Prostate gland (tissue), 2 donors: Measurements from ENCODE around the gene ARCN1. TPM values are rescaled to one million over a fixed set of nuclear protein-coding genes. Genes with fewer than 3 reads are reported as not detected.

ENCODE experiments used
- DNase-seq: peaks from one replicate; pipeline ENCODE4 v3.0.0-alpha.2; 2019; ENCODE audit warnings: low spot score
- H3K27ac ChIP-seq, 2 donors: fragments of 200-600 bp; sonication (generic); 2 replicates each; pipeline ENCODE4 v1.5.1; 2017 to 2019
- H3K27me3 ChIP-seq: fragments of 200-600 bp; sonication (generic); replicated peaks from 2 replicates; pipeline ENCODE4 v1.5.1; 2019; ENCODE audit not compliant: insufficient read depth
- H3K36me3 ChIP-seq, 2 donors: fragments of 200-600 bp; sonication (generic); 1 replicate in 1 of 2; 2 replicates in 1 of 2; pipeline versions ENCODE4 v1.5.1 to v1.8.1; 2017 to 2019
- H3K4me1 ChIP-seq: fragments of 200-600 bp; sonication (generic); replicated peaks from 2 replicates; pipeline ENCODE4 v1.5.1; 2019
- H3K4me3 ChIP-seq, 2 donors: fragments of 200-600 bp; sonication (generic); 2 replicates each; pipeline ENCODE4 v1.5.1; 2017 to 2019
- H3K9me3 ChIP-seq: fragments of 200-600 bp; sonication (generic); 2 replicates; pipeline ENCODE4 v1.5.1; 2017
- CTCF ChIP-seq, 4 experiments: fragments of 200-600 bp in 2 of 4; fragments of 450-650 bp in 2 of 4; sonication (generic) in 2 of 4; IDR thresholded peaks; 1 replicate in 3 of 4; 2 replicates in 1 of 4; pipeline ENCODE4 v1.5.1; 2016 to 2019; ENCODE audit warnings: antibody characterized with exemption in 4 of 4, mild to moderate bottlenecking in 2 of 4, moderate library complexity in 2 of 4
- POLR2A ChIP-seq: fragments of 450-650 bp; IDR thresholded peaks from one replicate; pipeline ENCODE4 v1.6.1; 2016; ENCODE audit warnings: antibody characterized with exemption, mild to moderate bottlenecking
- POLR2AphosphoS5 ChIP-seq: sonication (generic); formaldehyde crosslinking; IDR thresholded peaks from one replicate; pipeline ENCODE4 v1.6.1; 2017; ENCODE audit warnings: antibody characterized with exemption
- WGBS: methylation state at CpG from one replicate; pipeline ENCODE4 v1.1.5; 2018; 5-methylcytosine and 5-hydroxymethylcytosine counted together
- intact Hi-C: fragments of 100-400 bp; cut with DNase I; formaldehyde crosslinking; loops from one replicate; pipeline ENCODE4 v1.14.2; 2022
- total RNA-seq, 2 donors: library from RNA; depleted of rRNA; stranded (reverse); fragments of >200 nt; gene quantifications; one replicate each; pipeline ENCODE4 v1.1.0, GENCODE V29; 2016

The ARCN1 gene
- total RNA-seq, 2 donors from 2014 or later = 108 to 132 TPM

- Histone ChIP-seq H3K9me3 (no peaks in the 10 kb centered on the region), H3K27me3 (no peaks in the 10 kb centered on the region), H3K27ac (peak overlapping the region; percentile 83 to 87), H3K36me3 (no peaks in the 10 kb centered on the region), H3K4me3 (peak overlapping the region; percentile 45 to 47), H3K4me1 (peaks cover 20% of the 10 kb centered on the region)
- 2% methylated on average over 38 of the region's 38 CpGs for WGBS
- TF ChIP-seq POLR2A = peak; percentile 68
- peak; percentile 73 for TF ChIP-seq POLR2AphosphoS5
- no peak for TF ChIP-seq CTCF (IDR thresholded peaks at IDR 0.05)
- intact Hi-C loops = no loop called here
- DNase-seq = peak; percentile 84
These were observed 49.0 kb downstream of the ARCN1 start for GRCh38 chr11:118621071-118621783.

- Histone ChIP-seq H3K9me3 (no peaks in the 10 kb centered on the region), H3K36me3 (no peaks in the 10 kb centered on the region), H3K27ac (peak overlapping the region; percentile 83 to 87), H3K4me1 (peaks cover 20% of the 10 kb centered on the region), H3K27me3 (no peaks in the 10 kb centered on the region), H3K4me3 (peak overlapping the region; percentile 45 to 47)
- TF ChIP-seq CTCF (IDR thresholded peaks at IDR 0.05) (no peak), POLR2A (no peak)
- intact Hi-C loops = no loop called here
- WGBS = 20% methylated on average over 4 of the region's 4 CpGs
- no peak for DNase-seq
These were observed 49.7 kb downstream of the ARCN1 start for GRCh38 chr11:118621784-118622375.

GRCh38 chr11:118622376-118623268 is 50.4 kb downstream of the ARCN1 start:
- peak overlapping the region; percentile 83 to 87 for H3K27ac ChIP-seq
- peak overlapping the region in 1 of 2 donors; percentile 47 for H3K4me3 ChIP-seq
- peak; percentile 77 for DNase-seq
- H3K9me3 ChIP-seq = no peaks in the 10 kb centered on the region
- intact Hi-C loops = no loop called here
- WGBS = 21% methylated on average over 9 of the region's 9 CpGs
- TF ChIP-seq POLR2AphosphoS5 = peak; percentile 61
- no peak for TF ChIP-seq POLR2A
- no peak for TF ChIP-seq CTCF (IDR thresholded peaks at IDR 0.05)
- H3K27me3 ChIP-seq = no peaks in the 10 kb centered on the region
- no peaks in the 10 kb centered on the region for H3K36me3 ChIP-seq
- H3K4me1 ChIP-seq = peaks cover 20% of the 10 kb centered on the region

- 25% methylated on average over 4 of the region's 4 CpGs for WGBS
- Histone ChIP-seq H3K4me3 (no peak overlapping the region), H3K27ac (peak overlapping the region; percentile 83 to 87), H3K36me3 (no peaks in the 10 kb centered on the region), H3K27me3 (no peaks in the 10 kb centered on the region), H3K9me3 (no peaks in the 10 kb centered on the region), H3K4me1 (peaks cover 20% of the 10 kb centered on the region)
- intact Hi-C loops = no loop called here
- peak; percentile 74 for DNase-seq
- TF ChIP-seq CTCF (IDR thresholded peaks at IDR 0.05) = no peak
- TF ChIP-seq POLR2A = no peak
- peak; percentile 59 for TF ChIP-seq POLR2AphosphoS5
These were observed 51.1 kb downstream of the ARCN1 start for GRCh38 chr11:118623269-118623655.
